ENCODE data around the gene ANKS3.

Gene ANKS3

GRCh38 chr16:4646773-4647643 lies 87.1 kb downstream of the ANKS3 start:
- intact Hi-C loops (cut with DNase I) = no loop called here
- DNase-seq = no peak

Measured in head of caudate nucleus (tissue), 42 donors.